HG03139 (cell line): Measurements from ENCODE around the gene GALC.

Experiments
- ATAC-seq: cut with Tn5 transposase; IDR thresholded peaks from one replicate; pipeline ENCODE4 v1.9.1; 2021; ENCODE audit not compliant: unreplicated experiment

The GALC gene

GRCh38 chr14:87888136-87888999 is 104.6 kb downstream of the GALC start:
- ATAC-seq: peak; percentile 58

DNA sequence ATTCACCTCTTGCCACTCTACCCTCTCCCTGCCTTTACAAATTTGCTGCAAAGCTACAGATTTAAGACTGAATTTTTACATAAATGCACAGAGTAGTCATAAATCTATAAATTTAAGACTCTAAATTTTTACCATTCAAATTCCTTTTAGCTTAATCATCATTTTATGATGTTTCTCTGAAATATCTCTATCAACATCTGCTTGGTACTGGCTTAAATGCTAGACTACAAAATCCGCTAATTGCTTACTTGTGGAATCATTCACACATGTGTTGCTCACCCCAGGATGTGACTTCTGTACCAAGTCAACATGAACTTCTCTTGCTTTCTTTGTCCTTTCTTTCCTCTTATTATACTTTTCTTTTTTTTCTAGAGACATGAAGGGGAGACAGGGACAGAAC is 109.2 kb downstream of the GALC start:
- no peak for ATAC-seq
